Smooth muscle cell (in vitro differentiated cells): ENCODE data around the gene SIM2. TPM values are rescaled to one million over a fixed set of nuclear protein-coding genes. Genes with fewer than 3 reads are reported as not detected.

Experiments used
- DNase-seq: peaks from one replicate; lab custom pipeline; 2025; ENCODE audit not compliant: unreplicated experiment; lab: John Stamatoyannopoulos, UW
- H2AFZ ChIP-seq: fragments of 200-600 bp; sonication (generic); 2 replicates; pipeline ENCODE4 v1.6.0; 2016; ENCODE audit warnings: antibody characterized with exemption, low read depth, mild to moderate bottlenecking
- H3F3A ChIP-seq: fragments of 200-600 bp; sonication (generic); 2 replicates; pipeline ENCODE4 v1.6.0; 2017; ENCODE audit warnings: antibody characterized with exemption, low read depth
- H3K27ac ChIP-seq: fragments of 200-600 bp; sonication (generic); 2 replicates; pipeline ENCODE4 v1.5.1; 2016; ENCODE audit warnings: low read depth, mild to moderate bottlenecking
- H3K27me3 ChIP-seq: fragments of 200-600 bp; sonication (generic); 2 replicates; pipeline ENCODE4 v1.6.1; 2016; ENCODE audit warnings: low read depth, mild to moderate bottlenecking
- H3K36me3 ChIP-seq: fragments of 200-600 bp; sonication (generic); 2 replicates; pipeline ENCODE4 v1.5.1; 2016; ENCODE audit warnings: low read depth
- H3K4me1 ChIP-seq: fragments of 200-600 bp; sonication (generic); 2 replicates; pipeline ENCODE4 v1.5.1; 2016; ENCODE audit warnings: low read depth
- H3K4me2 ChIP-seq: fragments of 200-600 bp; sonication (generic); 2 replicates; pipeline ENCODE4 v1.6.0; 2016; ENCODE audit warnings: mild to moderate bottlenecking
- H3K4me3 ChIP-seq: fragments of 200-600 bp; sonication (generic); 2 replicates; pipeline ENCODE4 v1.5.1; 2016; ENCODE audit warnings: mild to moderate bottlenecking
- H3K79me2 ChIP-seq: fragments of 200-600 bp; sonication (generic); 2 replicates; pipeline ENCODE4 v1.6.0; 2016; ENCODE audit warnings: low read depth, mild to moderate bottlenecking
- H3K9ac ChIP-seq: fragments of 200-600 bp; sonication (generic); 2 replicates; pipeline ENCODE4 v1.6.0; 2016; ENCODE audit warnings: low read depth
- H3K9me3 ChIP-seq: fragments of 200-600 bp; sonication (generic); replicated peaks from 2 replicates; pipeline ENCODE4 v1.5.1; 2016; ENCODE audit warnings: low read depth
- H4K20me1 ChIP-seq: fragments of 200-600 bp; sonication (generic); 2 replicates; pipeline ENCODE4 v1.6.0; 2016; ENCODE audit warnings: low read depth
- WGBS: methylation state at CpG from one replicate; pipeline ENCODE4 v1.1.7; 2016; ENCODE audit warnings: low lambda C conversion rate; 5-methylcytosine and 5-hydroxymethylcytosine counted together
- polyA plus RNA-seq: library from polyadenylated mRNA; unstranded; fragments of >200 nt; fragmentation: Nextera tagmentation; extraction: Ambion mirVana; gene quantifications from 2 replicates; pipeline ENCODE4 v1.2.1, GENCODE V29; 2016
- total RNA-seq: library from RNA; depleted of rRNA; stranded (reverse); fragments of >200 nt; gene quantifications from 2 replicates; pipeline ENCODE4 v1.2.3, GENCODE V29; 2014
- TF ChIP-seq, protein P1 (sequence below): fragments of 200-600 bp; sonication (generic); IDR thresholded peaks from 2 replicates; pipeline ENCODE4 v1.5.1; 2017; ENCODE audit warnings: borderline replicate concordance, mild to moderate bottlenecking, antibody characterized with exemption; ENCODE audit not compliant: insufficient read depth, poor library complexity, severe bottlenecking

The SIM2 gene
- total and polyA plus RNA-seq, 2 experiments from 2014 or later = 0.25 TPM; not detected in 1

DNA sequence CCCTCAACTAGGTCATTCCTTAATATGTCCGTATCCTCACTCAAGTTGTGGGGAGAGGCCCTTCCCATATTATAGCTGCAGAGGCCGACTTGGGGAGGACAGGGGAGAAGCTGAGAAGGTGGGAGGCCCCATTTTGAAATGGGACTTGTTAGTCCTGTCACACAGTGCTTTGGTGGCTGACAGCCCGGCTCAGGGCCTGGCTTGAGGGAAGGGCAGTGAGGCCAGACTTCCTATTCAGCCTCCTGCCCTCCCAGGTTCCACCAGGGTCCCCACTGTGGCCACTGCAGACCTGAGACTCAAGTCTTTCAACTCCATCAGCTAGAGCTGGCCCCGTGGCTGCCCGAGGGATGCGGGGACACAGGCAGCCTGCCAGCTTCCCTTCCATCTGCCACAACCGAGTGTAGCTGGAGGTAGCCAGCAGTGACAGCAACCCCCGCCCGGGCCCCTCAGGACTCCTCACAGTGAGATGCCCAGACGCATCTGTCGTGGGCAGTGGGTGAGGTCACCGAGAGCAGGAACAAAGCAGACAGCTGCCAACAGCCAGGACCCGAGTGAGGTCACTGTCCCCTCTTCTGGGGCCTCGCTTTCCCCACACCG lies 36.9 kb downstream of the SIM2 start:
- Histone ChIP-seq H2AFZ (no peak overlapping the region), H3K4me3 (no peak overlapping the region), H3K9me3 (no peaks in the 10 kb centered on the region), H3K9ac (no peak overlapping the region), H3F3A (no peaks in the 10 kb centered on the region), H3K27me3 (no peaks in the 10 kb centered on the region), H3K79me2 (no peaks in the 10 kb centered on the region), H3K36me3 (no peaks in the 10 kb centered on the region), H4K20me1 (no peaks in the 10 kb centered on the region), H3K4me2 (no peak overlapping the region), H3K27ac (no peak overlapping the region), H3K4me1 (no peaks in the 10 kb centered on the region)
- TF ChIP-seq, protein P1, sequence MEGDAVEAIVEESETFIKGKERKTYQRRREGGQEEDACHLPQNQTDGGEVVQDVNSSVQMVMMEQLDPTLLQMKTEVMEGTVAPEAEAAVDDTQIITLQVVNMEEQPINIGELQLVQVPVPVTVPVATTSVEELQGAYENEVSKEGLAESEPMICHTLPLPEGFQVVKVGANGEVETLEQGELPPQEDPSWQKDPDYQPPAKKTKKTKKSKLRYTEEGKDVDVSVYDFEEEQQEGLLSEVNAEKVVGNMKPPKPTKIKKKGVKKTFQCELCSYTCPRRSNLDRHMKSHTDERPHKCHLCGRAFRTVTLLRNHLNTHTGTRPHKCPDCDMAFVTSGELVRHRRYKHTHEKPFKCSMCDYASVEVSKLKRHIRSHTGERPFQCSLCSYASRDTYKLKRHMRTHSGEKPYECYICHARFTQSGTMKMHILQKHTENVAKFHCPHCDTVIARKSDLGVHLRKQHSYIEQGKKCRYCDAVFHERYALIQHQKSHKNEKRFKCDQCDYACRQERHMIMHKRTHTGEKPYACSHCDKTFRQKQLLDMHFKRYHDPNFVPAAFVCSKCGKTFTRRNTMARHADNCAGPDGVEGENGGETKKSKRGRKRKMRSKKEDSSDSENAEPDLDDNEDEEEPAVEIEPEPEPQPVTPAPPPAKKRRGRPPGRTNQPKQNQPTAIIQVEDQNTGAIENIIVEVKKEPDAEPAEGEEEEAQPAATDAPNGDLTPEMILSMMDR = no peak
- WGBS = 75% methylated on average over 15 of the region's 15 CpGs
- DNase-seq = no peak

DNA sequence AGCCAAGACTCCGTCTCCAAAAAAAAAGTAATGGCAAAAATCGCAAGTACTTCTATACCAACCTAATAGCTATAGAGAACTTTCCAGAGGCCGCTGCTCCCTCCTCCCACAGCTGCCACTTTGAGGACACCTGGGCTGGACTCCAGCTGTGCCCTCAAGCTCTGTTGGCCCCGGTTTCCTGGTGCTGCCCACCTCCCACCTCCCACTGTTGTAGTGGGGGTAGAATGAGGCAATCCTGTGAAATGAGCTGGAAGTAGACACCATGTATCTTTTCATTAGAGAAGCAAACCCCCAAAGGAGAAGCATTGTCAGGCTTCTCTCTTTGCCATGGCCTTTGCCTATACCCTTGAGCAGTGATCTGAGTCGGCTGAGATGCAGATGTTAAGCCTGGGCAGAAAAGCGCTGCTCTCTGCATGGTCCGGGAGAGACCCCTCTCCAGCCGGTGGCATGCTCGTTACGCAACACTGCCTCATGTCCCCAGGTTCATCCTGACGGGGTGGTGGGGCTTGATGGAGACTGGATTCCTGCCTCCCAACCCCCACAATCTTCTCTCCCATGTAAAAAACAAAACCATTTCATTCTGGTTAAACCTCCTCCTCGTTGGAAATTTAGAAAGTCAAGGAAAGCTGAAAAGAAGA lies 39.7 kb downstream of the SIM2 start:
- no peak overlapping the region for H3K9ac ChIP-seq
- no peaks in the 10 kb centered on the region for H3K79me2 ChIP-seq
- H3K9me3 ChIP-seq = no peaks in the 10 kb centered on the region
- WGBS = 81% methylated on average over 12 of the region's 12 CpGs
- H3F3A ChIP-seq = no peaks in the 10 kb centered on the region
- no peaks in the 10 kb centered on the region for H3K36me3 ChIP-seq
- no peak overlapping the region for H3K4me3 ChIP-seq
- TF ChIP-seq, protein P1 = no peak
- no peak for DNase-seq
- H4K20me1 ChIP-seq = no peaks in the 10 kb centered on the region
- H3K27me3 ChIP-seq = no peaks in the 10 kb centered on the region
- no peak overlapping the region for H2AFZ ChIP-seq
- H3K27ac ChIP-seq = no peak overlapping the region
- H3K4me1 ChIP-seq = no peaks in the 10 kb centered on the region
- no peak overlapping the region for H3K4me2 ChIP-seq

DNA sequence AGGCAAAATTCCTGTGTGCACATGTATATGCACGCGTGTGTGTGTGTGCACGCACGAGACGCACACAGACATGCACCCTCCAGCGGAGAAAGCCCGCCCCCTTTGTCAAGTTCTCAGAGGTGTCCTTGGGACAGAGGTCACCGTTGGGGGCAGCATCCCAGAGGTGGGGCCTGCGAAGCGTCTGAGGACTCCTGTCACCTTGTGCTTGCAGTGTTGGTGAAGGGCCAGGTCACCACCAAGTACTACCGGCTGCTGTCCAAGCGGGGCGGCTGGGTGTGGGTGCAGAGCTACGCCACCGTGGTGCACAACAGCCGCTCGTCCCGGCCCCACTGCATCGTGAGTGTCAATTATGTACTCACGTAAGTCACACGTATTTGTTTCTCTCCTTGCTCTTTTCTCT lies 42.6 kb downstream of the SIM2 start:
- Histone ChIP-seq H3K9ac (no peak overlapping the region), H3K9me3 (no peaks in the 10 kb centered on the region), H4K20me1 (no peaks in the 10 kb centered on the region), H3K36me3 (no peaks in the 10 kb centered on the region), H3K4me1 (no peaks in the 10 kb centered on the region), H2AFZ (no peak overlapping the region), H3K27ac (no peak overlapping the region), H3K4me3 (no peak overlapping the region), H3K4me2 (no peak overlapping the region), H3K27me3 (peaks cover 9% of the 10 kb centered on the region), H3F3A (no peaks in the 10 kb centered on the region), H3K79me2 (no peaks in the 10 kb centered on the region)
- 95% methylated on average over 21 of the region's 21 CpGs for WGBS
- DNase-seq = no peak
- TF ChIP-seq, protein P1 = no peak

DNA sequence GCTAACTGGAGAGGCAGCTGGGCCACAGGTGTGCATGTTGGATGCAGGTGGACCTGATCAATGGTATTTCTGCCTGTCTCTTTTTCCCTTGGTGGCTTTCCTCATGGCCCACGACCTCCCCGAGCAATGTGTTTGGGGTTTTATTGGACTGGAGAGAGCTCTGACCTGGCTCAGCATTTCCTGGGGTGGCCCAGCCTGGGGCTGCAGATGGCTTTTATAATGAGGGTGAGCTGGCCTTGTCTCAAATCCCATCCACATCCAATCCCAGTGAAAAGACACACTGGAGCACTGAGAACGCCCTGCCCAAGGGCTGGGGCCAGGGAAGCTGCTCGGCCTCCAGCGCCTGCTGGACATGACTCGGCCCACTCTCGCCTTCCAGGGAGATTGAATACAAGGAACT lies 44.1 kb downstream of the SIM2 start:
- Histone ChIP-seq H3K4me1 (peaks cover under 1% of the 10 kb centered on the region), H2AFZ (no peak overlapping the region), H3K4me2 (no peak overlapping the region), H3F3A (no peaks in the 10 kb centered on the region), H3K27ac (no peak overlapping the region), H4K20me1 (no peaks in the 10 kb centered on the region), H3K9me3 (no peaks in the 10 kb centered on the region), H3K9ac (no peak overlapping the region), H3K79me2 (no peaks in the 10 kb centered on the region), H3K36me3 (no peaks in the 10 kb centered on the region), H3K27me3 (peaks cover 19% of the 10 kb centered on the region), H3K4me3 (no peak overlapping the region)
- TF ChIP-seq, protein P1 = no peak
- WGBS = 95% methylated on average over 7 of the region's 7 CpGs
- no peak for DNase-seq
